ENCODE results near the gene SHISA6. TPM values are rescaled to one million over a fixed set of nuclear protein-coding genes. Genes with fewer than 3 reads are reported as not detected.

The SHISA6 gene
- total and polyA plus RNA-seq, 7 donors = 0.22 to 1.8 (median 0.40) TPM

DNA sequence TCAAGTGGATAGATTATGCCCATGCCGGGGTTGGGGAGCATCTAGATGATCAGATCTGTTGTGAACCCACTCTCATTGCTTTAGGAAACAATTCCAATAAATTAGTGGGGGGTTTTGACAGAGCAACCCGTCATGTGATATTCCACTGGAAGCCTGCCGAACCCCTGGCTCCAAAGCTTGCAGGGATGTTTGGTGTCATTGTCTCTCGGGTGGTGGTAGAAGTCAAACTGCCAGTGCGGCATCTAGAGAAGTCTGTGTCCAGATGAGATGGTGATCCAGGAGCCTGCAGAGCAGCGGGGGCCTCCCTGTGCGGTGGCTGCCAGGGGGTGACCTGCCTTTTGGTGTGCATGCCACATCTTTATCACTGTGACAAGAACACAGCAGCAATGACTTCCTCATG lies 91.7 kb downstream of the SHISA6 start:
- H3K9me3 ChIP-seq = no peaks in the 10 kb centered on the region
- no peaks in the 10 kb centered on the region for H3K27me3 ChIP-seq (ENCODE audit: insufficient read depth in 3 of 3, low read length in 2 of 3)
- H3K27ac ChIP-seq = no peak overlapping the region
- 84 to 90% (median 86%) methylated on average over 7 of the region's 7 CpGs for WGBS, 3 donors
- H3K4me3 ChIP-seq = no peak overlapping the region
- TF ChIP-seq, protein P1, sequence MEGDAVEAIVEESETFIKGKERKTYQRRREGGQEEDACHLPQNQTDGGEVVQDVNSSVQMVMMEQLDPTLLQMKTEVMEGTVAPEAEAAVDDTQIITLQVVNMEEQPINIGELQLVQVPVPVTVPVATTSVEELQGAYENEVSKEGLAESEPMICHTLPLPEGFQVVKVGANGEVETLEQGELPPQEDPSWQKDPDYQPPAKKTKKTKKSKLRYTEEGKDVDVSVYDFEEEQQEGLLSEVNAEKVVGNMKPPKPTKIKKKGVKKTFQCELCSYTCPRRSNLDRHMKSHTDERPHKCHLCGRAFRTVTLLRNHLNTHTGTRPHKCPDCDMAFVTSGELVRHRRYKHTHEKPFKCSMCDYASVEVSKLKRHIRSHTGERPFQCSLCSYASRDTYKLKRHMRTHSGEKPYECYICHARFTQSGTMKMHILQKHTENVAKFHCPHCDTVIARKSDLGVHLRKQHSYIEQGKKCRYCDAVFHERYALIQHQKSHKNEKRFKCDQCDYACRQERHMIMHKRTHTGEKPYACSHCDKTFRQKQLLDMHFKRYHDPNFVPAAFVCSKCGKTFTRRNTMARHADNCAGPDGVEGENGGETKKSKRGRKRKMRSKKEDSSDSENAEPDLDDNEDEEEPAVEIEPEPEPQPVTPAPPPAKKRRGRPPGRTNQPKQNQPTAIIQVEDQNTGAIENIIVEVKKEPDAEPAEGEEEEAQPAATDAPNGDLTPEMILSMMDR (IDR thresholded peaks at IDR 0.05) = no peak
- DNase-seq (no peak), ATAC-seq (no peak)
- H3K4me1 ChIP-seq = no peaks in the 10 kb centered on the region
- intact Hi-C loops (cut with DNase I) = no loop called here
- no peaks in the 10 kb centered on the region for H3K36me3 ChIP-seq (ENCODE audit: insufficient read depth in 1 of 2, low read depth in 1 of 2)

DNA sequence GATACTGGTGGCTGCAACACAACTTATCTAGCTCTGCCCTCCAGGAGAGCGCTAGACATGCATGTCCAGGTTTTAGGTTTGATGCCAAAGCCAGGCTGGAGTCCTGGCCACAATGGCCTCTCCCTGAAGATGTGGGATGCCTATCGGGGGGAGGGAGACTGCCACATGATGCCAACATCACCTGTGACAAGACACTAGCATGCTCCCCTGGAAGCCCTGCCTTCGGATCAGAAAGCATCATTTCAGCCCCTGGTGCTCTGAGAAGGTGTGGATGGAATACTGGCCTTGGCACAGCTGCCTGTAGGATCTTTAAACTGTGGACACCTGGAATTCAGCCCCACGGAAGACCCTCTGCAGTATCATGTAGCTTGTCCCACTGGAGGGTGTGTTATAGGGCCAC lies 93.5 kb downstream of the SHISA6 start:
- Histone ChIP-seq H3K4me1 (no peaks in the 10 kb centered on the region), H3K9me3 (no peaks in the 10 kb centered on the region), H3K27ac (no peak overlapping the region), H3K4me3 (no peak overlapping the region), H3K27me3 (ENCODE audit: insufficient read depth in 3 of 3, low read length in 2 of 3) (no peaks in the 10 kb centered on the region), H3K36me3 (ENCODE audit: insufficient read depth in 1 of 2, low read depth in 1 of 2) (no peaks in the 10 kb centered on the region)
- TF ChIP-seq, protein P1 (IDR thresholded peaks at IDR 0.05) = no peak
- intact Hi-C loops (cut with DNase I) = no loop called here
- WGBS, 3 donors = 82 to 91% (median 83%) methylated on average over 4 of the region's 4 CpGs
- no peak for ATAC-seq
- no peak for DNase-seq

DNA sequence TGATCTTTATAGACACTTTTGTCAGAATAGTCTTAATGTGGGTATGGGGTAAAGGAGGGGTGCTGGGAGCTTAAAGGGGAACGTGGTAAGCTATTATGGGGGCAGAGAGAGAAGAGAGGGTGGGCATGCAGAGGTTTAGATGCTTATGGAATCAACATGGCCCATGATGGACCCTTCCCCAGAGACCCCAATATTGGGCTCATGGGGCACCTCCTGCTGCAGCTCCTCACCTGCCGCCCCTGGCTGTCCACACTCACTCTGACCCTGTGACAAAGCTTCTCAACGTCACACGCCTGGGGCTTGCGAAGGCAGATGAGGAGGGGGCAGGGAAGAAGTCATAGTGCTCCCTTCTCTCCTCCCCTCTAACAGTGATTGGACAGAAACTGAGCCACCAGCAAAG lies 95.3 kb downstream of the SHISA6 start:
- H3K27ac ChIP-seq = no peak overlapping the region
- intact Hi-C loops (cut with DNase I) = no loop called here

DNA sequence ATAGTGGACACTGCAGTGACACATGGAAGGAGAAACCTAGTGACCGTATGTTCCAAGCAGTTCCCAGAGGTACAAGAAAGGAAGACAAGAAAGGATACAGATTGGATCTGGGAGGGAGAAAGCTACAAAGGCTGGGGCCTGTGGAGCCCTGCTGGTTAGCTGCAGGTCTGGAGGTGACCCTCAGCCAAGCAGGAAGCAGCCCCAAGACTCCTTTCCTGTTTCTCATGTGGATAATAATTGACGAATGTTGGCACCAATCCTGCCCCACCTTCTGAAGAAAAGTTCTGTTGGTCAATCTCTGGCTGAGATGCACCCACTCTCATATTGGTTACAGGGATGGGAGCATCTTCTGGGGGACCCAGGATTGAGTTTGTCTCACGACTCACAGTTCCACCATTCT lies 99.8 kb downstream of the SHISA6 start:
- no peak for ATAC-seq
- Histone ChIP-seq H3K4me1 (no peaks in the 10 kb centered on the region), H3K27ac (no peak overlapping the region), H3K27me3 (ENCODE audit: insufficient read depth in 3 of 3, low read length in 2 of 3) (no peaks in the 10 kb centered on the region), H3K9me3 (no peaks in the 10 kb centered on the region), H3K4me3 (no peak overlapping the region), H3K36me3 (ENCODE audit: insufficient read depth in 1 of 2, low read depth in 1 of 2) (no peaks in the 10 kb centered on the region)
- intact Hi-C loops (cut with DNase I) = no loop called here
- no peak for DNase-seq
- WGBS, 3 donors = 42 to 76% (median 67%) methylated on average over 3 of the region's 3 CpGs
- TF ChIP-seq, protein P1 (IDR thresholded peaks at IDR 0.05) = no peak

More for the DNA sequence above, 95.3 kb downstream of the SHISA6 start:
- Histone ChIP-seq H3K9me3 (no peaks in the 10 kb centered on the region), H3K36me3 (ENCODE audit: insufficient read depth in 1 of 2, low read depth in 1 of 2) (no peaks in the 10 kb centered on the region), H3K4me1 (no peaks in the 10 kb centered on the region), H3K27me3 (ENCODE audit: insufficient read depth in 3 of 3, low read length in 2 of 3) (no peaks in the 10 kb centered on the region), H3K4me3 (no peak overlapping the region)
- ATAC-seq (no peak), DNase-seq (no peak)
- 44 to 62% (median 59%) methylated on average over 5 of the region's 5 CpGs for WGBS, 3 donors
- TF ChIP-seq, protein P1 (IDR thresholded peaks at IDR 0.05) = no peak

DNA sequence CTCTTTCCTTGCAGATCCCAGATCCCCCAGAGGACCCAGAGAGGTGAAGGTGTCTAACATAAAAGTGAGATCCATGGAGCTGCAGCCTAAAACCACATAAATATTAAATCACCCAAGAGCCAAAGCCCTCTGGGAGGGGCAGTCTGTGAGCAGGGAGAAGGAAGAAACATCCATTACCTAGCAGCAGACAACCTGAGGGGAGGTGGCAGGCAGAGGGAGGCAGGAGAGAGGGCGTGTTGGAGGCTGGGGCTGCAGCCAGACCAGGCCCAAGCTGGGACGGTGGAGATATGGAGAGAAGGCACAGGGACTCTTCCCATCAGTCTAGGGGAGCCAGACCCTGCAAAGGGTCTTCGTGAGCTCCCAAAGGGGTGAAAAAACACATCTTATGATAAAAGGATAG lies 101.1 kb downstream of the SHISA6 start:
- Histone ChIP-seq H3K27me3 (ENCODE audit: insufficient read depth in 3 of 3, low read length in 2 of 3) (no peaks in the 10 kb centered on the region), H3K36me3 (ENCODE audit: insufficient read depth in 1 of 2, low read depth in 1 of 2) (no peaks in the 10 kb centered on the region), H3K9me3 (no peaks in the 10 kb centered on the region), H3K27ac (no peak overlapping the region), H3K4me1 (no peaks in the 10 kb centered on the region), H3K4me3 (no peak overlapping the region)
- WGBS, 3 donors = 57 to 70% (median 67%) methylated on average over 3 of the region's 3 CpGs
- ATAC-seq = no peak
- TF ChIP-seq, protein P1 (IDR thresholded peaks at IDR 0.05) = no peak
- intact Hi-C loops (cut with DNase I) = no loop called here
- no peak for DNase-seq
